Measurements from ENCODE around the gene PSME4. TPM values are rescaled to one million over a fixed set of nuclear protein-coding genes. Genes with fewer than 3 reads are reported as not detected.
"Not testable (repeated sequence)": the region's sequence is repeated elsewhere in the genome, so short reads cannot be mapped to it uniquely, and the experiment has no call there.

The PSME4 gene
- total RNA-seq, 8 experiments from 2014 or later = 28.7 to 143 (median 41.5) TPM

DNA sequence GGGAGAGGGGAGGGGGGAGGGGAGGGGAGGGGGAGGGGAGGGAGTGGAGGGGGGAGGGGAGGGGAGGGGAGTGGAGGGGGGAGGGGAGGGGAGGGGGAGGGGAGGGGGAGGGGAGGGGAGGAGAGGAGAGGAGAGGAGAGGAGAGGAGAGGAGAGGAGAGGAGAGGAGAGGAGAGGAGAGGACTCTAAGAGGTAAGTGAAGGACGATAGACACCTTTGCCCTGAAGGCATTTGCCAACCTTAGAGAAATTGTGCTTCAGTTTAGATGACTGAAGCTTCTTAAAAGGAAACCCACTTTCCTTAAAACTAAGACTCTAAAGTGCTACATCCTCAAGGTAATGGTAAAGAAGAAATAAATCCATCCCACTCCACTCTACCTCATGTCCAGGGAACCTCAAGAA, 130.2 kb downstream of the PSME4 start:
- WGBS, 10 experiments = no CpG with 5 or more reads among the region's 1 CpG
- in situ Hi-C loops (cut with MboI; ENCODE audit: low pct_unique_long_range_greater_than_20kb in 2 of 9, low sequenced_read_pairs in 9 of 9, unreplicated experiment in 9 of 9) = no loop called here
- no peak for ATAC-seq (replicated peaks in 6 of 8)
- H3K4me3 ChIP-seq = no peak overlapping the region
- no peaks in the 10 kb centered on the region for H3K4me1 ChIP-seq (replicated peaks in 1 of 2)
- H3K27ac ChIP-seq = no peak overlapping the region

GRCh38 chr2:53829980-53830290, 140.9 kb downstream of the PSME4 start:
- in situ Hi-C loops (cut with MboI; ENCODE audit: low pct_unique_long_range_greater_than_20kb in 2 of 9, low sequenced_read_pairs in 9 of 9, unreplicated experiment in 9 of 9); ATAC-seq (replicated peaks in 6 of 8): not testable (repeated sequence)
- WGBS, 10 experiments = 0 to 100% (median 97%) methylated on average over 1 to 4 of the region's 4 CpGs; no CpG with 5 or more reads in 2 of the 10 experiments

GRCh38 chr2:53829273-53829979, 141.4 kb downstream of the PSME4 start:
- in situ Hi-C loops (cut with MboI; ENCODE audit: low pct_unique_long_range_greater_than_20kb in 2 of 9, low sequenced_read_pairs in 9 of 9, unreplicated experiment in 9 of 9) = no loop called here
- 37 to 98% (median 77%) methylated on average over 4 to 11 of the region's 11 CpGs for WGBS, 10 experiments

More at GRCh38 chr2:53829980-53830290, 140.9 kb downstream of the PSME4 start:
- H3K4me1 ChIP-seq (replicated peaks in 1 of 2); H3K4me3 ChIP-seq; H3K27ac ChIP-seq: not testable (repeated sequence)

GRCh38 chr2:53828331-53828730, 142.5 kb downstream of the PSME4 start:
- Histone ChIP-seq H3K27ac (no peak overlapping the region), H3K4me3 (no peak overlapping the region), H3K4me1 (replicated peaks in 1 of 2) (no peaks in the 10 kb centered on the region)
- ATAC-seq (replicated peaks in 6 of 8) = no peak
- in situ Hi-C loops (cut with MboI; ENCODE audit: low pct_unique_long_range_greater_than_20kb in 2 of 9, low sequenced_read_pairs in 9 of 9, unreplicated experiment in 9 of 9) = no loop called here
- 88 to 100% (median 95%) methylated on average over 1 to 4 of the region's 4 CpGs for WGBS, 10 experiments

More at GRCh38 chr2:53829273-53829979, 141.4 kb downstream of the PSME4 start:
- Histone ChIP-seq H3K4me1 (replicated peaks in 1 of 2) (no peaks in the 10 kb centered on the region), H3K4me3 (no peak overlapping the region), H3K27ac (no peak overlapping the region)
- ATAC-seq (replicated peaks in 6 of 8) = peak in 2 of 8 experiments; percentile 54 to 55

GRCh38 chr2:53827398-53828175, 143.2 kb downstream of the PSME4 start:
- Histone ChIP-seq H3K4me1 (replicated peaks in 1 of 2) (no peaks in the 10 kb centered on the region), H3K4me3 (no peak overlapping the region), H3K27ac (no peak overlapping the region)
- 70 to 100% (median 91%) methylated on average over 1 to 3 of the region's 3 CpGs; no CpG with 5 or more reads in 4 of the 10 experiments for WGBS, 10 experiments
- in situ Hi-C loops (cut with MboI; ENCODE audit: low pct_unique_long_range_greater_than_20kb in 2 of 9, low sequenced_read_pairs in 9 of 9, unreplicated experiment in 9 of 9) = no loop called here
- ATAC-seq (replicated peaks in 6 of 8) = peak in 3 of 8 experiments; percentile 42 to 88 (median 49)

DNA sequence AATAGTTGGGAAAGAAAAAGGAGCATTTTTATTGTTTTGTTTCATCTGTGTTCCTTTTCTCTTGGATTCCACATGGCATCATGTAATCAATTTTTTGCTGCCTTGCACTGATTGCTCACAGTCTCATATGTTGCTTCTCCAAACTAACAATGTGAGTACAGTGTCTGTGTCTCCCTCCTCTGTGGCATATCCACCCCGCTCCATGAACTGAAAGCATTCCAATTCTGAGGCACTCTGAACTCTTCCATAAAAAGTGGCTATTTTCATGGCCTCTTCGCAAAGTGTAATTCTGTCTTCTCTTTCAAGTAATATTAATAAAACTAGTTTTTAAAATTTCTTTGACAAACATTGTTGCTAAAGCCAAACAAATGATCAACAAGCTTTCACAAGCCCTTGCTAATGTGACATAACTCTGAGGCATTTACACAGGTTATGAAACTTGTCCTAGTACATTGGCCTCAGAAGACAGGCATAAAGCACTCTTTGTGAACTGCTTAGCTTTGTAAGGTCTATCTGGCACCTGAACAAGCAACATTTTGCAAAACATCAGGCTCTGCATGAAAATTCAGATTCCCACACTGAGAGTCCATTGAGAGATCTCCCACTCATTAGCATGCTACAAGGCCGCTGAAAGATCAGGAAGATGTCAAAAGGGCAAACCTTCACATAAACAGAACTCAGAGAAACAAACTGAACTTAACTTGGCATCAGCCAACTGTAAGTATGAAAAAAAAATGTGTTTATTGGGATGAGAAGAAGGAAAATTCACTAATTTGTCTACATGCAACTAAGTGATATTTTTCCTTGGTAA, 144.0 kb downstream of the PSME4 start:
- no peak overlapping the region for H3K4me3 ChIP-seq
- 6 to 94% (median 63%) methylated on average over 2 to 3 of the region's 3 CpGs; no CpG with 5 or more reads in 2 of the 10 experiments for WGBS, 10 experiments
- in situ Hi-C loops (cut with MboI; ENCODE audit: low pct_unique_long_range_greater_than_20kb in 2 of 9, low sequenced_read_pairs in 9 of 9, unreplicated experiment in 9 of 9) = no loop called here
- ATAC-seq (replicated peaks in 6 of 8) = peak in 4 of 8 experiments; percentile 37 to 72 (median 52)
- no peaks in the 10 kb centered on the region for H3K4me1 ChIP-seq (replicated peaks in 1 of 2)
- H3K27ac ChIP-seq = no peak overlapping the region

DNA sequence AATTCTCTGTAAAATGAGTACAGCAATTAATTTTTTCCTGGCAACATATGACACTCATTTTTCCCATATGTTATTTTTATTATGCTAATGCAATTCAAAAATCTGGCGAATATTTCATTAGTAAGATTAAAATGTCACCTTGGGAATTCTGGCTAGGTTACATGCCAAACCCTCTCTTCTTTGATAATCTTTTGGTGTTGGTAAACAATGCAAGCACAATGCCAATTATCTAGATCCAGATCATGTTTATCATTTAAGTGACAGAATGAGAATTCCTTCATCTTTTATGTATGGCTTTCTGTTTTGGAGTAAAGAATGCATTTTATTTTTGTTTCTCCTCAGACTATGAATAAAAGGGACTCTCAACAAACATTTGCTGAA, 144.8 kb downstream of the PSME4 start:
- Histone ChIP-seq H3K4me3 (no peak overlapping the region), H3K27ac (no peak overlapping the region)

GRCh38 chr2:53823639-53824038, 147.2 kb downstream of the PSME4 start:
- in situ Hi-C loops (cut with MboI; ENCODE audit: low pct_unique_long_range_greater_than_20kb in 2 of 9, low sequenced_read_pairs in 9 of 9, unreplicated experiment in 9 of 9); ATAC-seq (replicated peaks in 6 of 8); H3K4me1 ChIP-seq (replicated peaks in 1 of 2); H3K4me3 ChIP-seq; H3K27ac ChIP-seq: not testable (repeated sequence)
- 52 to 100% (median 97%) methylated on average over 3 to 9 of the region's 9 CpGs; no CpG with 5 or more reads in 1 of the 10 experiments for WGBS, 10 experiments

More for the DNA sequence above, 144.8 kb downstream of the PSME4 start:
- no peak for ATAC-seq (replicated peaks in 6 of 8)
- in situ Hi-C loops (cut with MboI; ENCODE audit: low pct_unique_long_range_greater_than_20kb in 2 of 9, low sequenced_read_pairs in 9 of 9, unreplicated experiment in 9 of 9) = no loop called here
- H3K4me1 ChIP-seq (replicated peaks in 1 of 2) = no peaks in the 10 kb centered on the region
- WGBS, 10 experiments = 0 to 64% (median 42%) methylated on average over 1 of the region's 1 CpG; no CpG with 5 or more reads in 2 of the 10 experiments

DNA sequence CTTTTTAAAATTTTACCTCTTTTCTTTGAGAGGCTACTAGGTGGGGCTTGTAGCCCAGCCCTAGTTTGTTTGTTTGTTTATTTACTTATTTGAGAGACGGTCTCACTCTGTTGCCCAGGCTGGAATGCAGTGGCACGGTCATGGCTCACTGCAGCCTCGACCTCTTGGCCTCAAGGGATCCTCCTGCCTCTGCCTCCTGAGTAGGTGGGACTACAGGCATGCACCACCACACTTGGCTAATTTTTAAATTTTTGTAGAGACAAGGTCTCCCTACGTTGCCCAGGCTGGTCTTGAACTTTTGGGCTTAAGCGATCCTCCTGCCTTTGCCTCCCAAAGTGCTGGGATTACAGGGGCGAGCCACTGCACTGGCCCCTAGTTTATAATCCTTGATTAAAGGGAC, 149.0 kb downstream of the PSME4 start:
- no peak overlapping the region for H3K27ac ChIP-seq
- no peaks in the 10 kb centered on the region for H3K4me1 ChIP-seq (replicated peaks in 1 of 2)
- WGBS, 10 experiments = 80 to 97% (median 92%) methylated on average over 3 to 6 of the region's 6 CpGs; no CpG with 5 or more reads in 1 of the 10 experiments
- H3K4me3 ChIP-seq = no peak overlapping the region
- ATAC-seq (replicated peaks in 6 of 8) = no peak
- in situ Hi-C loops (cut with MboI; ENCODE audit: low pct_unique_long_range_greater_than_20kb in 2 of 9, low sequenced_read_pairs in 9 of 9, unreplicated experiment in 9 of 9) = no loop called here

DNA sequence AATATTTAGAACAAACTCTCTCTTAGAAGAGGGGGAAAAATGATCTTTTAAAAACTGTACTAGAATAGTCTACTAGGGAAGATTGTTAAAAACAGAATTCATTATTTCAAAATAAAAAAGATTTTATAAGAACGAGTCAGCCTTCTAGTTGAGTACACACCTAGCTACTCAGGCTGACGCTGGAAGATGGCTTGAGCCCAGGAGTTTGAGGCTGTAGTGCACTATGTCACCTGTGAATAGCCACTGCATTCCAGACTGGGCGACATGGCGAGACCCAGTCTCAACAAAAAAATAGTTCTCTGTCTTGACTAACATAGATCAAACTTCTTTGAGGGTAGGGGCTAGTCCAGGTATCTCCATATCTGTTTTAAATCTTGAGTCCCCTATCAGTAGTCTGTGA, 150.1 kb downstream of the PSME4 start:
- Histone ChIP-seq H3K4me1 (replicated peaks in 1 of 2) (no peaks in the 10 kb centered on the region), H3K27ac (no peak overlapping the region), H3K4me3 (no peak overlapping the region)
- 83 to 100% (median 91%) methylated on average over 2 to 4 of the region's 4 CpGs; no CpG with 5 or more reads in 3 of the 10 experiments for WGBS, 10 experiments
- in situ Hi-C loops (cut with MboI; ENCODE audit: low pct_unique_long_range_greater_than_20kb in 2 of 9, low sequenced_read_pairs in 9 of 9, unreplicated experiment in 9 of 9) = no loop called here
- no peak for ATAC-seq (replicated peaks in 6 of 8)

- Histone ChIP-seq H3K4me3 (no peak overlapping the region), H3K4me1 (replicated peaks in 1 of 2) (no peaks in the 10 kb centered on the region), H3K27ac (no peak overlapping the region)
- 88 to 100% (median 93%) methylated on average over 1 to 9 of the region's 9 CpGs; no CpG with 5 or more reads in 2 of the 10 experiments for WGBS, 10 experiments
- in situ Hi-C loops (cut with MboI; ENCODE audit: low pct_unique_long_range_greater_than_20kb in 2 of 9, low sequenced_read_pairs in 9 of 9, unreplicated experiment in 9 of 9) = no loop called here
- no peak for ATAC-seq (replicated peaks in 6 of 8)
These were observed 150.7 kb downstream of the PSME4 start for GRCh38 chr2:53820048-53820447.

DNA sequence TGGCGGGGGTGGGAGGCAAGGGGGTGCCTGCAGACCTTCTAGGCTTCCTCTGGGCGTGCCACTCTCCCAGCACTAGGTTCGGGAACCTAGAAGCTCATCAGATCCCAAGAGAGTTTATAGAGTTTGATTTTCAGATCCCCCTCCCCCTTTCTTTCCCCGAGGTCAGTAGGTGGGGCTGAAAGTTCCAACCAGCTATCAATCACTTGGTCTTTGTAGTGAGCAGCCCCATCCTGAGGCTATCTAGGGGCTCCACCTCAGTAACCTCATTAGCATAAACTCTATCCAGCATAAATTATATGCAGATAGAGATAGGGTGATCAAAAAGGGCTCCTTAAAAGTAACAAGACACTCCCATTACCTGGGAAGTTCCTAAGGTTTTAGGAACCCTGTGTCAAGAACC, 151.2 kb downstream of the PSME4 start:
- in situ Hi-C loops (cut with MboI; ENCODE audit: low pct_unique_long_range_greater_than_20kb in 2 of 9, low sequenced_read_pairs in 9 of 9, unreplicated experiment in 9 of 9) = no loop called here
- Histone ChIP-seq H3K4me1 (replicated peaks in 1 of 2) (no peaks in the 10 kb centered on the region), H3K4me3 (no peak overlapping the region), H3K27ac (no peak overlapping the region)
- peak in 3 of 8 experiments; percentile 36 to 83 (median 54) for ATAC-seq (replicated peaks in 6 of 8)
- WGBS, 10 experiments = 20 to 90% (median 73%) methylated on average over 1 to 3 of the region's 4 CpGs; no CpG with 5 or more reads in 2 of the 10 experiments
